ES-I3 (cell line): ENCODE results near the gene AVPI1.
A peak's percentile ranks its signal among the peaks of the same experiment; 100 is the strongest.
"Not testable (repeated sequence)": the region's sequence is repeated elsewhere in the genome, so short reads cannot be mapped to it uniquely, and the experiment has no call there.

Experiments
- H3K36me3 ChIP-seq: 2 replicates; pipeline ENCODE4 v1.6.1; 2013; ENCODE audit warnings: mild to moderate bottlenecking, low read length, control low read depth, moderate library complexity; ENCODE audit not compliant: insufficient read depth
- H3K4me1 ChIP-seq: 2 replicates; pipeline ENCODE4 v1.6.1; 2013; ENCODE audit warnings: mild to moderate bottlenecking, control low read depth, low read length; ENCODE audit not compliant: insufficient read depth
- H3K9ac ChIP-seq: 2 replicates; pipeline ENCODE4 v1.6.1; 2013; ENCODE audit warnings: low read depth, mild to moderate bottlenecking, low read length, moderate library complexity
- H3K9me3 ChIP-seq: 2 replicates; pipeline ENCODE4 v1.6.1; 2013; ENCODE audit warnings: mild to moderate bottlenecking, low read length, moderate library complexity; ENCODE audit not compliant: control insufficient read depth, insufficient read depth

Gene AVPI1

DNA sequence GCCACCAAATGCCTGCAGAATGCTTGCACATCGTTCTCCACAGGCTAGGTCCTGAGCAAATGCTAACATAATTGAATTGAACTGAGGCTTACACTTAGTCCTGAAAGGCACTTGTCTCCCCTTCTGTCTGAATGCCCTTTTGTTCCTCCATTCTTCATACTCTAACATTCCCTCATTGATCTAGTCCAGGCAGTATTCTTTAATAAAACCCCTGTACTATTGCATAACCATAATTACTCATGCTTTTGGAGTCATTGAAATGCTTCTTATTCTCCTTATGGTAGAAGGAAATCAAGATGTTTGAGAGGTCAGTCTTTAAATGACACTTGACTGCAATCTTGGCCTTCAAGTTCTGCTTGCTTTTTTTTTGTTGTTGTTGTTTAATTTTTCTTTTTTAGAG is 39.5 kb downstream of the AVPI1 start:
- Histone ChIP-seq H3K9me3 (no peaks in the 10 kb centered on the region), H3K36me3 (peaks cover 26% of the 10 kb centered on the region), H3K4me1 (peaks cover 27% of the 10 kb centered on the region), H3K9ac (no peak overlapping the region)

DNA sequence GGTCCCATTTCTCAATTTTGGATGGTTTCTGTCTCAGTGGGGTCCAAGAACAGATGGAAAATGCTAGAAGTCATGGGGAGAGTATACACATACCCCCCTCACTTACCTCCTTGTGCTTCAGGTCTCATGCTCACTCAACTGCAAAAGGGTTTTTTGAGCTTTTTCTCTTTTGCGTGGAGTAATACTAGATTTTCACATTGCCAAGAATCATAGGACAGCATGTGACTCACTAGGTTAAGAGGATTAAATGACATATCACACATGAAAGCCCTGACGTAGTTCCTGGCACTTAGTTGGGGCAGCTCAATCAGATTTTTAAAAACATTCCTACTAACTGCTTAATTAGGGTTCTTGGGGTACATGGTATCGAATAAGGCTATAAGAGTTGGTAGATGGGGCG is 42.1 kb downstream of the AVPI1 start:
- Histone ChIP-seq H3K9ac (no peak overlapping the region), H3K36me3 (peaks cover 15% of the 10 kb centered on the region; the same call in 1 of the 2 replicates), H3K4me1 (peaks cover 24% of the 10 kb centered on the region), H3K9me3 (no peaks in the 10 kb centered on the region)

DNA sequence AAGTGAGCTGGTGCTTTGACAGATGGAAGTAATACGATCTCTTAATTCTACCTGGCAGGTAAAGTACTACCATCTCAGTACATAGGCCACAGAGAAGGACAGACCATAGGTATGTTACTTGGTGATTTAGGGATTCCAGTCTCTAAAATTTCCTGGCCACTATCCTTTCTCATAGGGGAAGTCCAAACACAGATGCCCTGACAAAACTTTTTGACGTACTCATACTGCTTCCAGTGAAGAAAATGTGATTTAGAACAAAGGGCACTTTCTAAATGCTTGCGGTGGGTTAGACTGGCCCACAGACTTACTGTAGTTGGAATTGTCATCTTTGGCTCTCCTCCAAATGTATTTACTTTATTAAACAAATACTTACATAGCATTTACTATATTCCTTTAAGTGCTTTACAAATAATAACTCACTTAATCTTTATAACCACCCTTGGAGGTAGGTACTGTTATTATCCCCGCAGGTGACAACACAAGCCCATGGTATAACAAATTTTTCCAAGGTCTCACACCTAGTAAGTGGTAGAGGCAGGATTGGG is 43.5 kb downstream of the AVPI1 start:
- H3K9me3 ChIP-seq: no peaks in the 10 kb centered on the region
- peaks cover 15% of the 10 kb centered on the region; the same call in 1 of the 2 replicates for H3K36me3 ChIP-seq
- no peak overlapping the region for H3K9ac ChIP-seq
- H3K4me1 ChIP-seq: peaks cover 15% of the 10 kb centered on the region

DNA sequence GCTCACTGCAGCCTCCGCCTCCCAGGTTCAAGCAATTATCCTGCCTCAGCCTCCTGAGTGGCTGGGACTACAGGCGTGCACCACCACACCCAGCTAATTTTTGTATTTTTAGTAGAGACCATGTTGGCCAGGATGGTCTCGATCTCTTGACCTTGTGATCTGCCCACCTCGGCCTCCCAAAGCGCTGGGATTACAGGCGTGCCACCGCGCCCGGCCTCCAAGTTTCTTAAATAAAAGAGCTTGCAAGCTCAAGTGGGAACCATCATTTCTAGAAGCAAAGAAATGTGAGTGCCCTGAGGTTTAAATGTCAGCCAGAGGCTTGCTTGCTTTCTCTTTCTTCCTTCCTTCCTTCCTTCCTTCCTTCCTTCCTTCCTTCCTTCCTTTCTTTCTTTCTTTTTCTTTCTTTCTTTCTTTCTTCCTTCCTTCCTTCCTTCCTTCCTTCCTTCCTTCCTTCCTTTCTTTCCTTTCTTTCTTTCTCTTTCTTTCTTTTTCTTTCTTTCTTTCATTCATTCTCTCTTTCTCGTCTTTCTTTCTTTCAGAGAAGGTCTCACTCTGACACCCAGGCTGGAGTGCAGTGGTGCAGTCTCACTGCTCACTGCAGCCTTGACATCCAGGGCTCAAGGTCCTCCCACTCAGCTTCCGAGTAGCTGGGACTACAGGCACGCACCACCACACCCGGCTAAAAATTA is 44.4 kb downstream of the AVPI1 start:
- not testable (repeated sequence) for H3K4me1 ChIP-seq, H3K9ac ChIP-seq, H3K9me3 ChIP-seq
- peaks cover 15% of the 10 kb centered on the region; the same call in 1 of the 2 replicates for H3K36me3 ChIP-seq

DNA sequence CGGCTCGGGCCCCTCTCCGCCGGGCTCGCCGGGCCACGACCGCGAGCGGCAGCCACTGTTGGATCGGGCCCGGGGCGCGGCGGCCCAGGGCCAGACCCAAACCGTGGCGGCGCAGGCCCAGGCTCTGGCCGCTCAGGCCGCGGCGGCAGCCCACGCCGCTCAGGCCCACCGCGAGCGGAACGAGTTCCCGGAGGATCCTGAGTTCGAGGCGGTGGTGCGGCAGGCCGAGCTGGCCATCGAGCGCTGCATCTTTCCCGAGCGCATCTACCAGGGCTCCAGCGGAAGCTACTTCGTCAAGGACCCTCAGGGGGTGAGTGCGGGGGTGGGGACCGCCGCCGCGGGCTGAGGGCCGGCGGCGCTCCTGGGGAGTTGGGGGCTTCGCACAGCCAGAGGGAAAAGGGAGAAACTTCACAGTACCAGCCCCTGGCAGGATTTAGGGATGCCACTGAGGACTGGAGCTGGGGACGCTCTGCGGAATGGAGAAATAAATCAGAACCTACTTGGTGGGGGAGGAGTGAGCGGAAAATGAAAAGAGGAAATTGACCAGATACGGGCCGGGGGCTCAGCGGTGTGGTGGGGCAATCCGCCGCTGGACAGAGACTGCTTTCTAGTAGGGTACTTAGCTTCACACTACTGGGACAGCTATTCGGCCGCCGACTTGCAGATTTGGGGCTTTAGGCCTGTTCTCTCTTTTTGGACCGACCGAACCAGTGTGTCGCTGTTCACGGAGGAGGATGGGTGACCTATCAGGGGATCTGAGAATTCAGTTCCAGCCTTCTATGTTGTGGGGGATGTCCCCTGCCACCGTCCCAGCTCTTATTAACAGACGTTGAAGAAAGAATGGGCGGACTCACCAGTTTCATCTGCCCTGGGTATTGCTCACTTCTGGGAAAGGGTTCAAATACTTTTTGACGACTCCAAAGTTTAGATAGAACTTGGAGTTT is 45.9 kb downstream of the AVPI1 start:
- 0 out of 2 replicates have a peak, but pooled peaks cover 6% of the 10 kb centered on the region for H3K4me1 ChIP-seq
- H3K36me3 ChIP-seq: peaks cover 12% of the 10 kb centered on the region; the same call in 1 of the 2 replicates
- peak overlapping the region; percentile 82 for H3K9ac ChIP-seq
- no peaks in the 10 kb centered on the region for H3K9me3 ChIP-seq

DNA sequence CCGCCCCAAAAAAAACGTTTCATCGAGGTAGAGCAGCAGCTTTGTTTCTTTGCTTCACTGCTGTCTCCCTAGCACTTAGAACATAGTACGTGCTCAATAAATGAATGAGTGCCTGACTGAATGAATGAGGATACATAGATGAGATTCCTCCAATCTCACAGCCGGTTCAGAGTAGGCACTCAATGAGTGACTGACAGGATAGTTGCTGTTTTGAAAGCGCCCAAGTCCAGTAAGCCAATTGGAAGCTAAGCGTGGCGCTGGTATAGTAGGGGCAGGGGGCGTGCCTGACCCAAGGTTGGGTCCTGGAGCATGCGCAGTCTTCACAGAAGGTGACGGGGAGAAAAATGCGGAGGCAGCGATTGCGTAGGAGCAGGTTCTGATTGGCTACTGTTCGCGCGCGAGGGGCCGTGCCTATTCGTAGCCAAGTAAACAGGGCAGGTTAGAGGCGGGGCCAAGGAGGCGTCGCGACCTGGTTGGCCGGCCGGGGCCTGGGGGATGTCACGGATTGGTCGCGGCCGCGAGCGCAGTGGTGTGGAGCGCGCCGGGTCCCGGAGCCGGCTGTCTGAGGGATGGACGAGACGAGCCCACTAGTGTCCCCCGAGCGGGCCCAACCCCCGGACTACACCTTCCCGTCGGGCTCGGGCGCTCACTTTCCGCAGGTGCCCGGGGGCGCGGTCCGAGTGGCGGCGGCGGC is 46.7 kb downstream of the AVPI1 start, which contains the start of gene PI4K2A:
Gene PI4K2A (plus strand): TSS at position 498 of the 694 bp plus-strand sequence. CDS start 72 bp downstream, at position 570.
- Histone ChIP-seq H3K9me3 (no peaks in the 10 kb centered on the region), H3K9ac (peak within 1 kb of the TSS; percentile 82), H3K4me1 (0 out of 2 replicates have a peak, but pooled peaks cover 6% of the 10 kb centered on the region)

DNA sequence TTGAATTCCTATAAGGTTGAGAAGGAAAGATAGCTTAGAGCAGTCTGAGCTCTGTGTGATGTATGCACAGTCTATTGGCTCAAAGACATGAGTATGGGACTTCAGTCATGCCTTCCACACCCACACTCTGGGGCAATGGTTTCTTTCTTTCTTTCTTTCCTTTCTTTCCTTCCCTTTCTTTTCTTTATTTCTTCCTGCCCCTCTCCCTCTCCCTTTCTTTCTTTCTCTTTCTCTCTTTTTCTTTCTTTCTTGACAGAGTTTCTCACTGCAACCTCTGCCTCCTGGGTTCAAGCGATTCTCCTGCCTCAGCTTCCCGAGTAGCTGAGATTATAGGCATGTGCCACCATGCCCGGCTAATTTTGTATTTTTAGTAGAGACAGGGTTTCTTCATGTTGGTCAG is 48.0 kb downstream of the AVPI1 start:
- not testable (repeated sequence) for H3K9me3 ChIP-seq, H3K4me1 ChIP-seq, H3K9ac ChIP-seq, H3K36me3 ChIP-seq

More for the DNA sequence above, 46.7 kb downstream of the AVPI1 start, which contains the start of gene PI4K2A:
- H3K36me3 ChIP-seq: peaks cover 12% of the 10 kb centered on the region; the same call in 1 of the 2 replicates

DNA sequence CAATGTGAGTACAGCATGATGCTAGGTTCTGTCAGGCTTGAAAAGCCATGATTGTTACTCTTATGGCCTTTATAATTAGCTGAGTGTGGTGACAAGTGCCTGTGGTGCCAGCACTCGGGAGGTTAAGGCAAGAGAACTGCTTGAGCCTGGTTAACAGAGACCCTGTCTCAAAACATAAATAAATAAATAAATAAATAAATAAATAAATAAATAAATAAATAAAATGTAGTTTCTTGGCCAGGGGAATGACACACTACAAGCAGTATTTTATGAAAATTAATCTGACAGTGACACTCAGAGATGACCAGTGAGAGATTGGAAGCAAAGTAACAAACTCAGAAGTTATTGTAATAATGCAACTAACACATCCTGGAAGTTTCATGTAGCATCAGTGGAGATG is 51.5 kb downstream of the AVPI1 start:
- no peak overlapping the region for H3K9ac ChIP-seq
- no peaks in the 10 kb centered on the region for H3K4me1 ChIP-seq
- H3K9me3 ChIP-seq: no peaks in the 10 kb centered on the region
- no peaks in the 10 kb centered on the region for H3K36me3 ChIP-seq

DNA sequence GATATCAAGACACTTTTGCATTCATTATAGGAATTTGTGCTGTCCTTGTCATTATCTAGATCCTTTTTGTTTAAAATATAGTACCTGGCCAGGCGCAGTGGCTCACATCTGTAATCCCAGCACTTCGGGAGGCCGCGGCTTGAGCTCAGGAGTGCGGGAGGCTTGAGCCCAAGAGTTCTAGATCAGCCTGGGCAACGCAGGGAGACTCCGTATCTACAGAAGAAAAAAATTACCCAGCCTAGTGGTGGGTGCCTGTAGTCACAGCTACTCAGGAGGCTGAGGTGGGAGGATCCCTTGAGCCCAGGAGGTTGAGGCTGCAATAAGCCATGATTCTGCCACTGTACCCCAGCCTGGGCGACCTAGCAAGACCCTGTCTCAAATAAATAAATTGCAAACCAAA is 53.1 kb downstream of the AVPI1 start:
- Histone ChIP-seq H3K9me3 (no peaks in the 10 kb centered on the region), H3K36me3 (no peaks in the 10 kb centered on the region), H3K4me1 (no peaks in the 10 kb centered on the region), H3K9ac (peak overlapping the region; percentile 74)

DNA sequence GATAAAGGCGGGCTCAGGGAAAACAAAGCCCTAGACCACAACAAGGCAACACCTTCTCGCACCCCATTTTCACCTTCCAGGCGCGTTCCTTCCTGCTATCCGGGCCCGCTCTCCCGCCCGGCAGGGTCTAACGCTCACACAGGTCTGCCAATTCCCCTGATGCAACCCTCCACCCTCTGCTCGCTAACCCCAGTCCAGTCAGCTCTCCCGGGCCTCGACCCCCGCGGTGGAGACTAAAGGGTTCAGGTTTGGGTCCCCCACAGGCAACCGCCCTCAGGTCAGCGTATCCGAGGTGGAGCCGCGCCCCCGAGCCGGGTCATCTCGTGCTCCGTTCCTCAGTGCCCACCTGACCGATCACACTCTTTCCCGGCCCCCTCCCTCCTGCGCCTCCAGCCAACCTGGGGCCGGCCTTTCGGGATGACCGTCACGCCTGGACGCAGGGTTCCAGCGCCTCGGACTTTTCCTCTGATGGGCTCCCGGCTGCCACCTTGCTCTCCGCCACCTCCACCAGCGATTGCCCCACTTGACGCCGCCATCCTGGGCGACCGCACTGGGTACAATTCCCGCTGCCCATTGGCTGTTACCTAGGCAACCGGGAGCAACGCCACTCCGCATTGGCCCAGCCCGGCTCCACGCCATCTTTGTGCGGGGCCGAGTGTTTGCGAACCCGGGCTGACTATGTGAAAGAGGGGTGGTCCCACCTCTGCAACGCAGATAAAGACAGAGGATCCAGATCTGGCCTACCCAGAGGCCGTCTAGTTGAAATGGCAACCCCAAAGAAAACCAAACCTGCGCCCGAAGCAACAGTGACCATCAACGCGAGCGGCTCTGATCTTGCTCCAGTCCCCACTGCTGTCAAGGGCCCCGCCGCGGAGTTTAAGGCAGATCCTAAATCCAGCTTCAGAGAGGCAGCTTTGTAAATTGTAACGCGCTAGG is 53.8 kb downstream of the AVPI1 start, which contains the start of gene MORN4:
Gene MORN4 (minus strand): TSS at position 552 of the 936 bp plus-strand sequence. CDS start 13,847 bp downstream, outside the sequence.
- H3K9me3 ChIP-seq: no peaks in the 10 kb centered on the region
- H3K9ac ChIP-seq: peak within 1 kb of the TSS; percentile 74
- no peaks in the 10 kb centered on the region for H3K4me1 ChIP-seq
- no peaks in the 10 kb centered on the region for H3K36me3 ChIP-seq

DNA sequence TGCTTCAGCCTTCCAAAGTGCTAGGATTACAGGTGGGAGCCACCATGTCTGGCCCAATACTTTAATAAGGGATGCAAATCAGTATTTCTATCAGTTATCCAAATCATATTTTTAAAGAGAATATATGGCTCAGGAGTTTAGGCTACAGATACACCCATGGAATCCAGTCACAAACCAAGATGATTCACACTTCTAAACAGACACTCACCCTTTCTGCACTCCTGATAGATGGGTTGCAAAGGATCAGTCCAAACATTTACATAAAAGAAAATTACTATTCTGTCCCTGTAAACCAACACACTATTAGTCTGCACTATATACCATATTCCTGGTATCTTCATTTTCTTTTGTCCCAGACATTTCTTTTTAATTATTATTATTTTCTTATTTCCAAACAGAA is 55.9 kb downstream of the AVPI1 start:
- Histone ChIP-seq H3K9ac (no peak overlapping the region), H3K9me3 (no peaks in the 10 kb centered on the region), H3K36me3 (no peaks in the 10 kb centered on the region), H3K4me1 (no peaks in the 10 kb centered on the region)

DNA sequence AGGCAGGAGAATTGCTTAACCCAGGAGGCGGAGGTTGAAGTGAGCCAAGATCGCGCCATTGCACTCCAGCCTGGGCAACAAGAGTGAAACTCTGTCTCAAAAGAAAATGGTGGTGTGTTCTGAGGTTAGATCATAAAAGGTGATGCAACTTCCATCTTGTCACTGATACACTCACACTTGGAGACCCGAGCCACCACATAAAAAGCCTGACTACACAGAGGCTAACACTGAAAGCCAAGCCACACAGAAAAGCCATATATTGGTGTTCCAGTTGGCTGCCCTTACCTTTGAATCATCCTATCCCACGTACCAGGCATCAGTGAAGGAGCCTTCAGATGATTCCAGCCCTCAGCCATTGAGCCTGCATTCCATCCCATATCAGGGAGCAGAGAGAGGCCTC is 57.8 kb downstream of the AVPI1 start:
- no peaks in the 10 kb centered on the region for H3K36me3 ChIP-seq
- no peak overlapping the region for H3K9ac ChIP-seq
- H3K4me1 ChIP-seq: no peaks in the 10 kb centered on the region
- no peaks in the 10 kb centered on the region for H3K9me3 ChIP-seq

DNA sequence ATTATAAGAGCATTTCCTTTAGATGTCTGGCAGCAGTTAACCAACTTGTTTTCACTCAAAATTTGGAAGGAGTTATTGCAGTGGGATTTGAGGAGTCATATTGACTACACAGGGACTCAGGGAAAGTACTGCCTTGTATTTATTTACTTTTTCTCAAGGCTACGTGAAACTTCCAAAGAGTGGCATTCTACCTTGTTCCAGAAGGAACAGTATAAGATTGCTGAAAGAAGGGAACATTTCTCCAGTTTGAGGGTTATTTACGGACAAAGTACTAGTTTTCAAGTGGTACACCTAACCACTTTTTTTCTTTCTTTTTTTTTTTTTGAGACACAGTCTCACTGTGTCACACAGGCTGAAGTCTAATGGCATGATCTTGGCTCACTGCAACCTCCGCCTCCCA is 58.8 kb downstream of the AVPI1 start:
- H3K9me3 ChIP-seq: no peaks in the 10 kb centered on the region
- no peaks in the 10 kb centered on the region for H3K36me3 ChIP-seq
- no peak overlapping the region for H3K9ac ChIP-seq
- no peaks in the 10 kb centered on the region for H3K4me1 ChIP-seq
